Dedifferentiated amniotic fluid mesenchymal stem cell (primary cell): ENCODE data around the gene ALS2CL.

Source experiments
- DNase-seq: peaks from one replicate; pipeline ENCODE4 v3.0.0-alpha.2; 2016; ENCODE audit errors: extremely low spot score

ALS2CL gene

DNA sequence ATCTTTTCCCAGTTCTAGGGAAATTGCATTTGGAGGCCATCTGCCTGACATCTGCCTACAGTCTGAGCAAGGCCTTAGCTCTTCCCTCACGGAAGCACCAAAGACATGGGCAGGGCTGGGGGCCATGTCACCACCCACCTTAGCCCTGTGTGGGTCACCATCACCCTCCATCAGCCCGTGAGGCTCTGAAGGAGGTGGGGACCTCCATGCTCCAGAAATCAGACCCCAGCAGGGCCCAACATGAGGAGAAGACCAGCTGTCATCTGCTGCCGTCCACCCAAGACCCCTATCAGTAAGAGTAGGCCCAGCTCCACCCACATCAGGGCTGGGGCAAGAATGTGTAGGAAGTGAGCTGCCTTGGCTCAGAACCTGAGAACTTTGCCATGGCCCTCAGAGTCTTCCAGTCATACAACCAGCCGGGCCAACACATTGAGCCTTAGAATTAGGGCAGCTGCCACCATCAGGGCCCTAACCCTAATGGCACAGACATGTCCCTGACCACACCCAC is 9.6 kb upstream of the ALS2CL start:
- no peak for DNase-seq

DNA sequence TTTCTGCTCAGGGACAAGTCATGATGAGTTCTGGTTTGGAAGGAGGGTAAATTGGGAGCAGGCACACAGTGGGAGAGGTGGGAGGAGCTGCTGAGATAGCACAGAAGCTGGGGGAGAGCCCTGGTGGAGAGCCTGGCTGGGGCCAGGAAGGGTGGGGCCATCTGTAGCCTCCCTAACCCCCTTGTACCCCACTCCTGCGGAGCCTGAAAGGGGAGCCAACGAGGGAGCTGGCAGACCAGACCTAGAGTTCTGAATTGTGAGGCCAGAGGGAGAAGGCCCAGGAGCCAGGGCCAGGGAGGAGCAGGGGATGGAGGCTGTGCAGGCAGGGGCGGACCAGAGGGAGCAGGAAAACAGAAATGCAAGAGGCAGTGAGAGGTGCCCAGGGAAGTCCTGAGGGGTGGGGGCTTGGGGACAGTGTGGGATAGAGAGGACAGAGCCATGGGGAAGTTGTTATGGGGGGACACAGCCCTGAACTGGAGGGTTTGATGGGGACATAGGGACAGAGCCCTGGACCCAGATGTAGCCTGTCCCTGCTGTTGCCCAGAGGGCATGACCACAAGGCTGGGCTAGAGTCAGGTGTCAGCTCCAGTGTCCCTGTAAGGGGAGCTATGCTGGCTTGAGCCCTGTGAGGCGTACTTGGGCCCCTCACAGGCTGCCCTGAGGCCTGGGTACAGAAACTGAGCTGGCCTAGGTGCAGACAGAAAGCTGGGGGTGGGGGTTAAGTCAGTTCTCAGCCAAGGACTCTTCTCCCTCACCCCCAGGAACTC is 8.9 kb upstream of the ALS2CL start:
- no peak for DNase-seq

DNA sequence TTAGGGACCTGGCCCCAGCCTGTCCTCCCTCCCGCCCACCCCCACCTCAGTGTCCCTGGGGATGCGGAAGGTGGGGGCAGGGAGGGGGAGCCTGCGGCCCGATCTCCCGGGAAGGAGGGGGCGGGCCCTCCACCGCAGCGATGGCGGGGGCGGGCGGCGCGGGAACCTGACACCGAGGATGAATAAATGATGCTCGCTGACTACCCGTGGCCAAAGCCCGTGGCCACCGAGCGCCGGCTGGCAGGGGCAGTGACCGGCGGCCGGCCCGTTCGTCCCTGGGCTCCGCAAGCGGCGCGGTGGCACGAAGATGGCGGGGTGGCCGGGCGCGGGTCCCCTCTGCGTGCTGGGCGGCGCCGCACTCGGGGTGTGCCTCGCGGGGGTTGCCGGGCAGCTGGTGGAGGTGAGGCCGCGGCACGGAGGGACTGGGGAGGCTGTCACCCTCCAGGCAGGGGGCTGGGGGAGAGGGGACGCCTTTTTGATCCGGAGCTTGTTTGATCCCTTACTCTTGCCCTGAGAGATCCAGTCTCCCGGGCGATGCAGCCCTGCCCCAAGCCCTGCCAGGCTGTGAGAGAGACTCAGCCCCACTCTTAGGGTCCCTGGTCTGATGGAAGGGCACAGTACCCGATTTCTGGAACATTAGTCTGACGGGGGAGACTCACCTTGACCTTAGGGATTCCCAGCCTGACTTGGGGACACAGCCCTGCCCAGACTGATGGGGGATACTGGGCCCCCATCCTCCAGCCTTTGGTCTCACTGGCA is 7.9 kb upstream of the ALS2CL start, which contains the start of gene TMIE:
Gene TMIE, plus strand, starts transcription at position 212 of the 759 bp plus-strand sequence. Its CDS starts 96 bp downstream, at position 308.
- DNase-seq, result no peak

DNA sequence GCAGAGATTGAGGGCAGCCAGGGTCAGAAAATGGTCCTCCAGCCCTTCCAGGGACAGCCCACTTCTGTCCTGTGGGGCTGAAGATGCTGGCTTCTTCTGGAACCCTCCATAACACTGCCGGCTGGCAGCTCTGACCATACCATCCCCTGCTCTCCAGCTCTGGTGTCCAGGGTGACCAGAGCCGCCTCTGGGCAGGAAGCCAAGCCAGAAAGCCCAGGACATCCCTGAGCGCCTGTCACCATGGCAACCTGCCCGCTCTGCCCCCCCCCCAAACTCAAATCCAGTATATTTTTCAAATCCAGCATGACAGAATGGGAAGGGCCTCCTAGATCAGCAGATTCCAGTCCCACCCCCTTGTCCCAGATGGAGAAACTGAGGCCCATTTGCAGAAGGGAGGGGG is 7.3 kb upstream of the ALS2CL start:
- DNase-seq, result no peak

DNA sequence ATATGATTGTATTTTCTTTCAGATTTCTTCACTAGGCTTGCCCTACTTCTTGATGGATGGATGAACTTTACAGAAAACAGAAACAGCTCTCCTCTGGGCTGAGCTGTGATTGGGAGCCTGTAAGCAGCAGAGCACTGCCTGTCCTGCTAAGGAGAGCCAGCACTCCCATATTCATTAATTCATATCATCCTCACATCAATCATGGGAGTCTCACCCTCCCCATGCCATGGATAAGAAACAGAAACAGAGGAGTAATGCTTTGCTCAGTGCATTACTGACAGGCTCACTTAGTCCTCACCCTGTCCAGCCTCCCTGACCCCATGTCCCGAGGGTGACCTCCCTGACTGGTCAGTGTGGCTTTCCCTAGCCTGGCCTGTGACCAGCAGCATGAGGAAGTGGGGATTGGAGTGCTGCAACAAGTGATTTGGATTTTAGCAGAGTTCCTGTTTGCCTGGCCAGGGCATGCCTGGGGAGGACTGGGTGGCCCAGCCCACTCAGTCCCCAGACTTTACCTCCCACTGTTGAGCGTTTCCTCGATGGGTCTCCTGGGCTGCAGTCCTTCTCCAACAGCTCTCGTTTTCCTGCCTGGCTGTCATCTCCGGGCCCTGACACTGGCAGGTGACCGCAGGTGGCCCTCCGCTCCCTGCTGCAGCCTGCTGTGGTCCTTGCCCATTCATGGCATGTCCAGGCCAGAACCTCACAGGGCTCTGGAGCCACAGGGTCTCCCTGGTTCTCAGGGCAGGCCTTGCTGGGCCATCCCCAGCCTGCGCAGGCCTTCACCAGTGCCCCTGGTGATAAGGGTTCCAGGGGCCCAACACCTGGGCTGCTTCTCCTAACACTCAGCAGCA is 6.4 kb upstream of the ALS2CL start:
- no peak for DNase-seq

DNA sequence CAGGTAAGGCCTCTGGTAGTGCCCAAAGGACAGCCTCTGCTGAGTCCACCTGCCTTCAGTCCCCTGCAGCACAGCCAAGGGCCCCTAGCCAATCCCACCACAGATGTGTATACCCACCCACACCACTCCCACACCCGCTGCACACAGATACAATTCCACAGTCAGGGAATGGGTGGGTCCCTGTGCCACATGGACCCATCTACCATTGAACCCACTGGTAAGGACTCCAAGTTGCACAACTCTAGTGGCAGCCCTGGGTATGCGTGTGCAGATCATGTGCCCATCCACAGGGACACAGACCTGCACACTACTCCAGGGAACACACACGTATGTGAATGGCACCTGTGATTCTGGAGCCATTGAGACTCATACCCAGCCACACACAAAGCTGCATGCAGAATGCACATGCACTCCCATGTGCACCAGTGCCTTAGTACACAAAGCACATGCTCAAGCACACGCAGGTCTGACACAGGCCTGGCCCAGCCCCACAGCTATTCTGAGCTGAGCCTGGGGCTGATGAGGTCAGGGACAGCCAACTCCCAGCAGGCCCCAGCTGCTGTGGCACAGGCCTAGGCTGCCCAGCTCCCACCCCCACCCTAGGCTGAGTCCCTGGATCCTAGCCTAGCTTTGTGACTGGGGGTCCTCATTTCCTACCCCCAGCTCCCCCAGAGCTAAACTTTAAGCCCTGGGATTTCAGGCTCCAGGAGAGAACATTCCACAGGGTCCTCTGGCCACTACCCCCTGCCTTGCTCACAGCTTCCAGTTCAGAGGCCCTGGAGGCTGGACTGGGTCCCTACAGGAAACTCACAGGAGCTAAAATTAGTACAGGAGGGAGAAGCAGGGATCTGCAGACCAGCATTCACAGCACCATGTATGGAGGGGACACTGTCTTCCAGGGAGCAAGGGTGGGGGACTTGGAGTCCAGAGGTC is 2.7 kb upstream of the ALS2CL start:
- DNase-seq, result no peak

GRCh38 chr3:46695177-46695961 is 1.9 kb upstream of the ALS2CL start:
- no peak for DNase-seq

- no peak for DNase-seq
These were observed 1.0 kb upstream of the ALS2CL start for GRCh38 chr3:46694520-46694919.

GRCh38 chr3:46693892-46694226 is 380 bp upstream of the ALS2CL start:
- DNase-seq, result no peak

DNA sequence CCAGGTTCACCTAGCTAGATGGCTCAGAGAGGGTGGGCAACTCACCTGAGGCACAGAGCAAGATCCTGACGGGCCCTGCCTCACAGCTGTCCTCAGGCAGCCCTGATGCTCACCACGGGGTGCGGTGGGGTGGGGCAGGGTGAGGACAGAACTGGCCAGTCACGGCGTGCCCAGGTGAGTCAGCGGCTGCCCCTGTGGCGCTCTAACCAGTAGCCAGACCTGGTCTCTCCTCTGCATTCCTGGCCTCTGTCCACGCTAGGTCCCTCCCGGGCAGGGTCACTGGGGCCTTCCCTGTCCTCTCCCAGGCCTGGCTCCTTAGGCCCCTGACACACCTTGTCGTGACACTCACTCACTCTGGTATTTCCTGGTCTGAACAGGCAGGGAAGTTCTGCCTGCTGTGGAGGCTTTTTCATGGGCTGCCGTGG is 901 bp downstream of the ALS2CL start:
- no peak for DNase-seq

- DNase-seq, result no peak
These were observed 2.7 kb downstream of the ALS2CL start for GRCh38 chr3:46690798-46691197.

GRCh38 chr3:46685446-46685845 is 8.0 kb downstream of the ALS2CL start:
- no peak for DNase-seq

- DNase-seq, result no peak
These were observed 8.6 kb downstream of the ALS2CL start for GRCh38 chr3:46684891-46685290.

DNA sequence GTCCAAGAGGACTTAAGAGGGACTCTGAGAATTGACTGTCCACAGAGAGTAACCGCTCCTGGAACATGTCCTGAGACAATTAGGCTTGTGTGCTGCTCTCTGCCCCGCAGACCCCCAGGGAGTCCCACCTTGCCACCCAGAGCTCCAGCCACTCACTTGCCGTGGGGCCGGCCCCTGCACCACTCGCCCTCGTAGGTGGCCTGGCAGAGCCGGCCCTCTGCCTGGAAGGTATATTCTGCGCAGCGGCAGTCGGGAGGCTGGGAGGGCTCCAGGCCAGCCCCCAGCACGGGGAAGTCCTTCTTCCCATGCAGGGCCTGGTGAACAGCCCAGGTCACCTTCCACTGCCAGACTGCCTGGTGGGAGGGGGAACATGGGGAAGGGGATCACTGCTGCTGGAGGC is 10.5 kb downstream of the ALS2CL start:
- DNase-seq, result no peak

- DNase-seq, result no peak
These were observed 11.5 kb downstream of the ALS2CL start for GRCh38 chr3:46681856-46682540.

GRCh38 chr3:46681387-46681786 is 12.1 kb downstream of the ALS2CL start:
- no peak for DNase-seq

GRCh38 chr3:46680298-46680826 is 13.1 kb downstream of the ALS2CL start:
- no peak for DNase-seq

GRCh38 chr3:46679681-46680080 is 13.8 kb downstream of the ALS2CL start:
- no peak for DNase-seq

DNA sequence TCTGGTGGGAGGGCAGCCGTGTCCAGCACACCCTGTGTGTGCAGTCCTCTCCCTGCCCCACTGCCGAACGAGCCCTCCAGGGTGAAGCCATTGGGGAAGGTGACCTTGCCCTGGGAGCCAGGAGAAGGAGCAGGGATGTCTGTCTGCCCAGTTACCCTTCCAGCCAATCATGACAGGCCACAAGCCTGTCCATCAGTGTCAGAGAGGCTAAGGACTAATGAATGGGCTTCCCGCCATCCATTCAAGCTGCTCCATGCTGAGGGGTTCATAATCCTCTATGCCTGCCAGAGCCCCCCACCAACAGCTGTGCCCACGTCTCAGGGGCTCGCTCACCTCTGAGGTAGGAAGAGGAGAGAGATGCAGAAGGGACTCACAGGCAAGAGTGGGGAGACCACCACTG is 15.2 kb downstream of the ALS2CL start:
- no peak for DNase-seq

DNA sequence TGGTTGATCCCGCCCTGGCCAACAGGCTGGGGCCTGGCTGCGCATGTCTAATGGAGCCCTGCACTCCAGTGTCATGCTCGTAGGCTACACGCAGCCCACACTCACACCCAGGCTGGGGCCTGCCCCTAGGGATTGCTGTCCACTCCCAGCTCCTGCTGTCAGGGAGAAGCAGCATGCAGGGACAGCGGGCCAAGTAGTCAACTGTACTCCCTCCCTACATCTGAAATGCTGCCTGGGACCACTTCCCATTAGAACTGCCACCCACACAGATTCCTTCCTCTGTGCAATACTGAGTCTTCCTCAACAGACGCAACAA is 16.1 kb downstream of the ALS2CL start:
- no peak for DNase-seq
